SK-N-SH (cell line): ENCODE measurements around the gene SMPD3.

ENCODE experiments used
- EP300 ChIP-seq, 2 experiments: IDR thresholded peaks; 2 replicates each; pipeline versions ENCODE4 v1.4.0 to v1.6.1; 2012; ENCODE audit warnings: borderline replicate concordance in 1 of 2, low read depth in 1 of 2, low read length in 1 of 2
- EZH2phosphoT487 ChIP-seq: fragments of 200-600 bp; sonication (generic); IDR thresholded peaks from 2 replicates; pipeline ENCODE4 v1.6.1; 2017; ENCODE audit warnings: low read depth, mixed run types, mild to moderate bottlenecking, antibody characterized with exemption, moderate library complexity, borderline replicate concordance
- GABPA ChIP-seq: IDR thresholded peaks from 2 replicates; pipeline ENCODE4 v1.4.0; 2012; ENCODE audit warnings: low read depth, mild to moderate bottlenecking
- JUND ChIP-seq: IDR thresholded peaks from 2 replicates; pipeline ENCODE4 v1.4.0; 2012
- RAD21 ChIP-seq: IDR thresholded peaks from 2 replicates; pipeline ENCODE4 v1.6.1; 2012; ENCODE audit warnings: mild to moderate bottlenecking, low read length
- RCOR1 ChIP-seq: fragments of 150-350 bp; IDR thresholded peaks from 2 replicates; pipeline ENCODE4 v1.6.1; 2017; ENCODE audit warnings: antibody characterized with exemption, low read length
- RFX5 ChIP-seq: IDR thresholded peaks from 2 replicates; pipeline ENCODE4 v1.6.1; 2012; ENCODE audit warnings: mild to moderate bottlenecking, improper control_type of control experiment, low read length
- TCF12 ChIP-seq: IDR thresholded peaks from 2 replicates; pipeline ENCODE4 v1.4.0; 2012
- TF ChIP-seq, protein P1 (sequence below): fragments of 200-600 bp; sonication (generic); IDR thresholded peaks from 2 replicates; pipeline ENCODE4 v1.6.1; 2017; ENCODE audit warnings: antibody characterized with exemption, mild to moderate bottlenecking, moderate library complexity
- TF ChIP-seq, protein P2 (sequence below): IDR thresholded peaks from 2 replicates; pipeline ENCODE4 v1.4.0; 2012; ENCODE audit warnings: low read depth, borderline replicate concordance
- TF ChIP-seq, protein P3 (sequence below): IDR thresholded peaks from 2 replicates; pipeline ENCODE4 v1.6.1; 2012; ENCODE audit warnings: mild to moderate bottlenecking, low read depth, low read length, moderate library complexity

DNA sequence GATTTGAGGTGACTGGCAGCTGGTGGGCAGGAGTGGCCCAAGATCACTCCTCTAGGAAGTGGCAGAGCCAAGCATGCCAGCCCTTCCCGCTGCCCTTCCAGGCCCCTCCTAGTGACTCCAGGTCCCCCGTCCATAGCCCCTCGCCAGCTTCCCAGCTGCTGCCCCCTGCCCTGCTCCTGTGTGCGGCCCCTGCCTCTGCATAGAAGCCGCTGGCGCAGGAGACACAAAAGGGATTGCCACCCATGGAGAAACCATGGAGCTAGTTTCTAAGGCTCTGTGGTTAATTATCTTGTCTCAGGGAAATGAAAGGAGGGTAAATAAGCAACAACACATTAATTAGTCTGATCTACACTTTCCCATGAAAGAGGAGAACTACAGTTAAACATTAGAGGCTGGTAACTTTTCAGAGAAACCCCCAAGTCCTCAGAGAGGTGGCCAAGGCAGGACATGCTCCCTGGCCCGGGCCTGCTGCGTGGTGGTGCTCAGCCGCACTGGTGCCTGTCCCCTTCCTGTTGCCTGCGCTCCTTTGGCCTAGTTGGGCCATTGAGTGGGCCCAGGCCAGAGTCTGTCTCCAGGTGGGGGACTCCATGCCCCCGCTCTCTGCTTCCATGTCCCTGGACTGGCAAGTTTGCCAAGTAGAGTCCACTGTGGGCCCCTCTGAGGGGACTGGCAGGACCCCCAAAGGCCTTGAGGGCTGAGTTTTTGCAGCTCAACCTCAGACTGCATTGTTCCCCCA lies 72.3 kb downstream of the SMPD3 start:
- TF ChIP-seq, protein P1, sequence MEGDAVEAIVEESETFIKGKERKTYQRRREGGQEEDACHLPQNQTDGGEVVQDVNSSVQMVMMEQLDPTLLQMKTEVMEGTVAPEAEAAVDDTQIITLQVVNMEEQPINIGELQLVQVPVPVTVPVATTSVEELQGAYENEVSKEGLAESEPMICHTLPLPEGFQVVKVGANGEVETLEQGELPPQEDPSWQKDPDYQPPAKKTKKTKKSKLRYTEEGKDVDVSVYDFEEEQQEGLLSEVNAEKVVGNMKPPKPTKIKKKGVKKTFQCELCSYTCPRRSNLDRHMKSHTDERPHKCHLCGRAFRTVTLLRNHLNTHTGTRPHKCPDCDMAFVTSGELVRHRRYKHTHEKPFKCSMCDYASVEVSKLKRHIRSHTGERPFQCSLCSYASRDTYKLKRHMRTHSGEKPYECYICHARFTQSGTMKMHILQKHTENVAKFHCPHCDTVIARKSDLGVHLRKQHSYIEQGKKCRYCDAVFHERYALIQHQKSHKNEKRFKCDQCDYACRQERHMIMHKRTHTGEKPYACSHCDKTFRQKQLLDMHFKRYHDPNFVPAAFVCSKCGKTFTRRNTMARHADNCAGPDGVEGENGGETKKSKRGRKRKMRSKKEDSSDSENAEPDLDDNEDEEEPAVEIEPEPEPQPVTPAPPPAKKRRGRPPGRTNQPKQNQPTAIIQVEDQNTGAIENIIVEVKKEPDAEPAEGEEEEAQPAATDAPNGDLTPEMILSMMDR = no peak
- TF ChIP-seq TCF12 = no peak
- TF ChIP-seq, protein P2, sequence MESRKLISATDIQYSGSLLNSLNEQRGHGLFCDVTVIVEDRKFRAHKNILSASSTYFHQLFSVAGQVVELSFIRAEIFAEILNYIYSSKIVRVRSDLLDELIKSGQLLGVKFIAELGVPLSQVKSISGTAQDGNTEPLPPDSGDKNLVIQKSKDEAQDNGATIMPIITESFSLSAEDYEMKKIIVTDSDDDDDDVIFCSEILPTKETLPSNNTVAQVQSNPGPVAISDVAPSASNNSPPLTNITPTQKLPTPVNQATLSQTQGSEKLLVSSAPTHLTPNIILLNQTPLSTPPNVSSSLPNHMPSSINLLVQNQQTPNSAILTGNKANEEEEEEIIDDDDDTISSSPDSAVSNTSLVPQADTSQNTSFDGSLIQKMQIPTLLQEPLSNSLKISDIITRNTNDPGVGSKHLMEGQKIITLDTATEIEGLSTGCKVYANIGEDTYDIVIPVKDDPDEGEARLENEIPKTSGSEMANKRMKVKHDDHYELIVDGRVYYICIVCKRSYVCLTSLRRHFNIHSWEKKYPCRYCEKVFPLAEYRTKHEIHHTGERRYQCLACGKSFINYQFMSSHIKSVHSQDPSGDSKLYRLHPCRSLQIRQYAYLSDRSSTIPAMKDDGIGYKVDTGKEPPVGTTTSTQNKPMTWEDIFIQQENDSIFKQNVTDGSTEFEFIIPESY = no peak
- TF ChIP-seq JUND = no peak
- TF ChIP-seq RCOR1 = no peak
- no peak for TF ChIP-seq RFX5
- TF ChIP-seq EZH2phosphoT487 = no peak
- TF ChIP-seq, protein P3, sequence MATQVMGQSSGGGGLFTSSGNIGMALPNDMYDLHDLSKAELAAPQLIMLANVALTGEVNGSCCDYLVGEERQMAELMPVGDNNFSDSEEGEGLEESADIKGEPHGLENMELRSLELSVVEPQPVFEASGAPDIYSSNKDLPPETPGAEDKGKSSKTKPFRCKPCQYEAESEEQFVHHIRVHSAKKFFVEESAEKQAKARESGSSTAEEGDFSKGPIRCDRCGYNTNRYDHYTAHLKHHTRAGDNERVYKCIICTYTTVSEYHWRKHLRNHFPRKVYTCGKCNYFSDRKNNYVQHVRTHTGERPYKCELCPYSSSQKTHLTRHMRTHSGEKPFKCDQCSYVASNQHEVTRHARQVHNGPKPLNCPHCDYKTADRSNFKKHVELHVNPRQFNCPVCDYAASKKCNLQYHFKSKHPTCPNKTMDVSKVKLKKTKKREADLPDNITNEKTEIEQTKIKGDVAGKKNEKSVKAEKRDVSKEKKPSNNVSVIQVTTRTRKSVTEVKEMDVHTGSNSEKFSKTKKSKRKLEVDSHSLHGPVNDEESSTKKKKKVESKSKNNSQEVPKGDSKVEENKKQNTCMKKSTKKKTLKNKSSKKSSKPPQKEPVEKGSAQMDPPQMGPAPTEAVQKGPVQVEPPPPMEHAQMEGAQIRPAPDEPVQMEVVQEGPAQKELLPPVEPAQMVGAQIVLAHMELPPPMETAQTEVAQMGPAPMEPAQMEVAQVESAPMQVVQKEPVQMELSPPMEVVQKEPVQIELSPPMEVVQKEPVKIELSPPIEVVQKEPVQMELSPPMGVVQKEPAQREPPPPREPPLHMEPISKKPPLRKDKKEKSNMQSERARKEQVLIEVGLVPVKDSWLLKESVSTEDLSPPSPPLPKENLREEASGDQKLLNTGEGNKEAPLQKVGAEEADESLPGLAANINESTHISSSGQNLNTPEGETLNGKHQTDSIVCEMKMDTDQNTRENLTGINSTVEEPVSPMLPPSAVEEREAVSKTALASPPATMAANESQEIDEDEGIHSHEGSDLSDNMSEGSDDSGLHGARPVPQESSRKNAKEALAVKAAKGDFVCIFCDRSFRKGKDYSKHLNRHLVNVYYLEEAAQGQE = no peak
- TF ChIP-seq GABPA = no peak
- no peak for TF ChIP-seq RAD21
- no peak for TF ChIP-seq EP300 (IDR thresholded peaks at IDR 0.05; ENCODE audit: borderline replicate concordance in 1 of 2, low read depth in 1 of 2, low read length in 1 of 2)
